Stomach (tissue), 9 donors: Measurements from ENCODE around the gene TCF12. TPM values are rescaled to one million over a fixed set of nuclear protein-coding genes. Genes with fewer than 3 reads are reported as not detected.

Source experiments
- DNase-seq, 2 donors: peaks; one replicate each; pipeline versions ENCODE4 v3.0.0 to v3.0.0-alpha.2; 2013 to 2019
- H3K27ac ChIP-seq, 5 donors: fragments of 200-600 bp in 4 of 5; sonication (generic) in 4 of 5; one replicate each; pipeline ENCODE4 v1.5.1; 2013 to 2019; ENCODE audit warnings: mild to moderate bottlenecking in 1 of 5, moderate library complexity in 1 of 5
- H3K27me3 ChIP-seq, 3 donors: fragments of 200-600 bp; sonication (generic); one replicate each; pipeline ENCODE4 v1.5.1; 2017 to 2019; ENCODE audit warnings: mixed run types in 1 of 3
- H3K36me3 ChIP-seq, 4 donors: fragments of 200-600 bp; sonication (generic); 1 replicate in 3 of 4; 2 replicates in 1 of 4; pipeline ENCODE4 v1.5.1; 2016 to 2019
- H3K4me1 ChIP-seq, 4 donors: fragments of 200-600 bp; sonication (generic); one replicate each; pipeline ENCODE4 v1.5.1; 2016 to 2019
- H3K4me3 ChIP-seq, 4 donors: fragments of 200-600 bp; sonication (generic) in 3 of 4; one replicate each; pipeline ENCODE4 v1.5.1; 2016 to 2019; ENCODE audit warnings: mild to moderate bottlenecking in 1 of 4
- H3K9me3 ChIP-seq, 4 donors: fragments of 200-600 bp; sonication (generic); one replicate each; pipeline ENCODE4 v1.5.1; 2016 to 2019
- CTCF ChIP-seq, 7 experiments: fragments of 450-650 bp in 4 of 7; fragments of 200-600 bp in 3 of 7; sonication (generic) in 3 of 7; IDR thresholded peaks; one replicate each; pipeline ENCODE4 v1.5.1; 2016 to 2019; ENCODE audit warnings: antibody characterized with exemption in 7 of 7, control low read depth in 2 of 7, mild to moderate bottlenecking in 1 of 7
- EP300 ChIP-seq: sonication (generic); formaldehyde crosslinking; IDR thresholded peaks from one replicate; pipeline ENCODE4 v1.6.1; 2017; ENCODE audit warnings: antibody characterized with exemption
- POLR2A ChIP-seq, 4 donors: fragments of 450-650 bp; IDR thresholded peaks; one replicate each; pipeline ENCODE4 v1.6.1; 2016; ENCODE audit warnings: antibody characterized with exemption in 4 of 4, control low read depth in 2 of 4, mild to moderate bottlenecking in 1 of 4, moderate library complexity in 1 of 4
- POLR2AphosphoS5 ChIP-seq, 3 donors: sonication (generic); formaldehyde crosslinking; IDR thresholded peaks; one replicate each; pipeline ENCODE4 v1.6.1; 2016; ENCODE audit warnings: antibody characterized with exemption in 3 of 3
- WGBS, 5 donors: extraction: QIAGEN DNeasy Blood & Tissue Kit in 3 of 5; methylation state at CpG; one replicate each; pipeline versions ENCODE4 v1.1.5 to v1.1.7; 2013 to 2018; 5-methylcytosine and 5-hydroxymethylcytosine counted together
- intact Hi-C: fragments of 100-400 bp; cut with DNase I; formaldehyde crosslinking; loops from one replicate; pipeline ENCODE4 v1.15.1; 2023; ENCODE audit warnings: low total_unique reads
- polyA plus RNA-seq, 3 donors: library from polyadenylated mRNA; stranded (reverse); fragments of 200-250 nt; gene quantifications; one replicate each; pipeline ENCODE4 v1.2.3, GENCODE V29; 2013
- total RNA-seq, 5 donors: library from RNA; depleted of rRNA; stranded (reverse); fragments of >200 nt; gene quantifications; one replicate each; pipeline versions ENCODE4 v1.1.0 to v1.2.3, GENCODE V29; 2014 to 2016
- donor health status: healthy with polysubstance abuse.
- donor health status: Bipolar disorder and iron deficiency.
- donor health status: healthy.

Gene TCF12
- total and polyA plus RNA-seq, 8 donors, result 11.2 to 462 (median 130) TPM

GRCh38 chr15:57169643-57170042, 251.2 kb downstream of the TCF12 start:
- no peaks in the 10 kb centered on the region for H3K27me3 ChIP-seq
- 88 to 98% (median 95%) methylated on average over 2 of the region's 2 CpGs for WGBS, 5 donors
- TF ChIP-seq CTCF (IDR thresholded peaks at IDR 0.05), result no peak
- no peak for TF ChIP-seq EP300
- TF ChIP-seq POLR2A (IDR thresholded peaks at IDR 0.05), result no peak
- no peak for TF ChIP-seq POLR2AphosphoS5 (IDR thresholded peaks at IDR 0.05)
- no peaks in the 10 kb centered on the region for H3K4me1 ChIP-seq
- no peak for DNase-seq
- H3K4me3 ChIP-seq, result no peak overlapping the region
- no peaks in the 10 kb centered on the region for H3K9me3 ChIP-seq
- intact Hi-C loops, result no loop called here
- no peak overlapping the region for H3K27ac ChIP-seq
- H3K36me3 ChIP-seq, result peaks cover 0 to 12% (median 8%) of the 10 kb centered on the region in 4 donors

- no peaks in the 10 kb centered on the region for H3K9me3 ChIP-seq
- H3K4me3 ChIP-seq, result no peak overlapping the region
- H3K4me1 ChIP-seq, result no peaks in the 10 kb centered on the region
- 94 to 98% (median 97%) methylated on average over 1 of the region's 1 CpG for WGBS, 5 donors
- intact Hi-C loops, result no loop called here
- H3K27ac ChIP-seq, result no peak overlapping the region
- no peak for TF ChIP-seq POLR2AphosphoS5 (IDR thresholded peaks at IDR 0.05)
- TF ChIP-seq POLR2A (IDR thresholded peaks at IDR 0.05), result no peak
- no peak for TF ChIP-seq CTCF (IDR thresholded peaks at IDR 0.05)
- H3K27me3 ChIP-seq, result no peaks in the 10 kb centered on the region
- peaks cover 0 to 12% (median 7%) of the 10 kb centered on the region in 4 donors for H3K36me3 ChIP-seq
- DNase-seq, result no peak
These were observed 253.0 kb downstream of the TCF12 start for GRCh38 chr15:57171426-57171825.

GRCh38 chr15:57172925-57173324, 254.5 kb downstream of the TCF12 start:
- H3K36me3 ChIP-seq, result peaks cover 0 to 4% (median 2%) of the 10 kb centered on the region in 4 donors
- WGBS, 5 donors, result 89 to 97% (median 96%) methylated on average over 3 of the region's 3 CpGs
- TF ChIP-seq POLR2AphosphoS5 (IDR thresholded peaks at IDR 0.05) (no peak), EP300 (no peak), CTCF (IDR thresholded peaks at IDR 0.05) (no peak), POLR2A (IDR thresholded peaks at IDR 0.05) (no peak)
- H3K27ac ChIP-seq, result no peak overlapping the region
- intact Hi-C loops, result no loop called here
- no peak overlapping the region for H3K4me3 ChIP-seq
- no peaks in the 10 kb centered on the region for H3K27me3 ChIP-seq
- no peaks in the 10 kb centered on the region for H3K9me3 ChIP-seq
- H3K4me1 ChIP-seq, result no peaks in the 10 kb centered on the region
- no peak for DNase-seq

- Histone ChIP-seq H3K27me3 (no peaks in the 10 kb centered on the region), H3K4me1 (peaks cover 0 to 22% (median 16%) of the 10 kb centered on the region in 4 donors), H3K27ac (peak overlapping the region in 3 of 5 donors; percentile 7 to 64 (median 43)), H3K4me3 (no peak overlapping the region), H3K9me3 (no peaks in the 10 kb centered on the region), H3K36me3 (peaks cover 0 to 4% (median 0%) of the 10 kb centered on the region in 4 donors)
- TF ChIP-seq POLR2A (IDR thresholded peaks at IDR 0.05), result no peak
- no peak for TF ChIP-seq CTCF (IDR thresholded peaks at IDR 0.05)
- TF ChIP-seq EP300, result no peak
- no peak for TF ChIP-seq POLR2AphosphoS5 (IDR thresholded peaks at IDR 0.05)
- intact Hi-C loops, result no loop called here
- 70 to 89% (median 80%) methylated on average over 1 of the region's 1 CpG for WGBS, 5 donors
- DNase-seq, result no peak
These were observed 264.6 kb downstream of the TCF12 start for GRCh38 chr15:57183041-57183440.
